T-helper 17 cell (primary cell): ENCODE results near the gene KLRD1. TPM values are rescaled to one million over a fixed set of nuclear protein-coding genes. Genes with fewer than 3 reads are reported as not detected.
A peak's percentile ranks its signal among the peaks of the same experiment; 100 is the strongest.
"Not testable (repeated sequence)": the region's sequence is repeated elsewhere in the genome, so short reads cannot be mapped to it uniquely, and the experiment has no call there.

Experiments used
- ATAC-seq: fragments of 150-1000 bp; cut with Tn5 transposase; 2 replicates; pipeline ENCODE4 v1.10.0; 2021; ENCODE audit warnings: mild to moderate bottlenecking, moderate library complexity
- DNase-seq, 3 donors: peaks; one replicate each; pipeline versions ENCODE4 v3.0.0 to v3.0.0-alpha.2; 2020 to 2021
- H3K9me3 ChIP-seq: one replicate; pipeline ENCODE4 v1.7.0; 2013; ENCODE audit warnings: low read length, mild to moderate bottlenecking; ENCODE audit not compliant: control insufficient read depth, poor library complexity, severe bottlenecking
- H3K27ac Mint-ChIP-seq: one replicate; pipeline ENCODE4 v1.8.0; 2022; ENCODE audit warnings: mild to moderate bottlenecking, moderate library complexity, mixed read lengths
- H3K27me3 Mint-ChIP-seq: one replicate; pipeline ENCODE4 v1.8.0; 2022; ENCODE audit warnings: mixed read lengths
- H3K36me3 Mint-ChIP-seq: one replicate; pipeline ENCODE4 v1.8.0; 2022; ENCODE audit warnings: low read depth, mixed read lengths
- H3K4me1 Mint-ChIP-seq: one replicate; pipeline ENCODE4 v1.8.0; 2022; ENCODE audit warnings: mild to moderate bottlenecking, mixed read lengths
- H3K4me3 Mint-ChIP-seq: one replicate; pipeline ENCODE4 v1.8.0; 2022; ENCODE audit warnings: mild to moderate bottlenecking, moderate library complexity, mixed read lengths
- total RNA-seq, 4 donors: library from RNA in 2 of 4; stranded (reverse) in 2 of 4; gene quantifications; one replicate each; pipeline ENCODE4 v1.2.3 and lab custom pipeline; 2022 to 2026

The KLRD1 gene
- total RNA-seq, 2 donors from 2014 or later, result 1.3 TPM; not detected in 1

GRCh38 chr12:10367714-10368113, 60.0 kb downstream of the KLRD1 start:
- H3K4me1 Mint-ChIP-seq, H3K9me3 ChIP-seq, H3K4me3 Mint-ChIP-seq, H3K27ac Mint-ChIP-seq, ATAC-seq, DNase-seq, H3K36me3 Mint-ChIP-seq: not testable (repeated sequence)
- peaks cover 17% of the 10 kb centered on the region for H3K27me3 Mint-ChIP-seq

GRCh38 chr12:10368206-10369171, 60.8 kb downstream of the KLRD1 start:
- Mint-ChIP-seq H3K4me1 (peaks cover 8% of the 10 kb centered on the region), H3K27me3 (peaks cover 20% of the 10 kb centered on the region), H3K36me3 (peaks cover 7% of the 10 kb centered on the region), H3K4me3 (no peak overlapping the region), H3K27ac (peak overlapping the region; percentile 35)
- ATAC-seq, result no peak
- no peaks in the 10 kb centered on the region for H3K9me3 ChIP-seq
- DNase-seq, result no peak

- H3K36me3 Mint-ChIP-seq, result peaks cover 7% of the 10 kb centered on the region
- H3K4me1 Mint-ChIP-seq, result peaks cover 8% of the 10 kb centered on the region
- no peak overlapping the region for H3K4me3 Mint-ChIP-seq
Observed at GRCh38 chr12:10369557-10370415, 62.1 kb downstream of the KLRD1 start.

GRCh38 chr12:10371893-10372535, 64.3 kb downstream of the KLRD1 start:
- H3K36me3 Mint-ChIP-seq, H3K27ac Mint-ChIP-seq, H3K4me1 Mint-ChIP-seq, H3K9me3 ChIP-seq, H3K4me3 Mint-ChIP-seq, ATAC-seq, DNase-seq: not testable (repeated sequence)
- H3K27me3 Mint-ChIP-seq, result peaks cover 26% of the 10 kb centered on the region

More at GRCh38 chr12:10369557-10370415, 62.1 kb downstream of the KLRD1 start:
- Mint-ChIP-seq H3K27ac (no peak overlapping the region), H3K27me3 (peaks cover 26% of the 10 kb centered on the region)
- DNase-seq (no peak), ATAC-seq (no peak)
- no peaks in the 10 kb centered on the region for H3K9me3 ChIP-seq

- DNase-seq (no peak), ATAC-seq (no peak)
- H3K4me3 Mint-ChIP-seq, result no peak overlapping the region
- no peak overlapping the region for H3K27ac Mint-ChIP-seq
- peaks cover 7% of the 10 kb centered on the region for H3K36me3 Mint-ChIP-seq
- peaks cover 8% of the 10 kb centered on the region for H3K4me1 Mint-ChIP-seq
- no peaks in the 10 kb centered on the region for H3K9me3 ChIP-seq
- H3K27me3 Mint-ChIP-seq, result peaks cover 26% of the 10 kb centered on the region
Observed at GRCh38 chr12:10372559-10372958, 64.9 kb downstream of the KLRD1 start.

- ATAC-seq (no peak), DNase-seq (no peak)
- H3K36me3 Mint-ChIP-seq, result peaks cover 4% of the 10 kb centered on the region
- H3K27me3 Mint-ChIP-seq, result peaks cover 26% of the 10 kb centered on the region
- H3K27ac Mint-ChIP-seq, result no peak overlapping the region
- no peaks in the 10 kb centered on the region for H3K9me3 ChIP-seq
- H3K4me1 Mint-ChIP-seq, result peaks cover 8% of the 10 kb centered on the region
- H3K4me3 Mint-ChIP-seq, result peak overlapping the region; percentile 9
Observed at GRCh38 chr12:10374624-10375018, 67.0 kb downstream of the KLRD1 start.

- ATAC-seq, H3K36me3 Mint-ChIP-seq, H3K4me3 Mint-ChIP-seq, DNase-seq, H3K27ac Mint-ChIP-seq, H3K9me3 ChIP-seq, H3K4me1 Mint-ChIP-seq: not testable (repeated sequence)
- H3K27me3 Mint-ChIP-seq, result peaks cover 34% of the 10 kb centered on the region
Observed at GRCh38 chr12:10378737-10379136, 71.1 kb downstream of the KLRD1 start.

Other genes starting within 250 kb of the KLRD1 start
- not detected for gene CLEC1A, start 208.9 kb upstream of the KLRD1 start, total RNA-seq
- gene CLEC7A, start 177.7 kb upstream of the KLRD1 start, total RNA-seq, result 1 to 10 TPM; 3.2 to 8.2 TPM
- under 1 TPM in 1 of 2 donors, not detected in 1; 0.15 TPM for gene OLR1, start 135.7 kb upstream of the KLRD1 start, total RNA-seq
- gene TMEM52B, start 128.8 kb upstream of the KLRD1 start, total RNA-seq, result not detected
- gene GABARAPL1, start 95.0 kb upstream of the KLRD1 start, total RNA-seq, result 100 to 1,000 TPM; 104 to 110 TPM
- 1 to 10 TPM in 1 of 2 donors, under 1 TPM in 1; 0.78 to 2.0 TPM for gene KLRK1, start 82.2 kb downstream of the KLRD1 start, total RNA-seq
- gene KLRC4, start 101.9 kb downstream of the KLRD1 start, total RNA-seq, result not detected
- not detected for gene KLRC3, start 112.7 kb downstream of the KLRD1 start, total RNA-seq
- gene KLRC2, start 128.1 kb downstream of the KLRD1 start, total RNA-seq, result not detected
- not detected for gene KLRC1, start 145.5 kb downstream of the KLRD1 start, total RNA-seq
- gene EIF2S3B, start 198.0 kb downstream of the KLRD1 start, total RNA-seq, result under 1 TPM; 0.45 to 0.50 TPM